Stomach (tissue), 9 donors: Measurements from ENCODE around the gene IFT74. TPM values are rescaled to one million over a fixed set of nuclear protein-coding genes. Genes with fewer than 3 reads are reported as not detected.

Experiments used
- DNase-seq, 2 donors: peaks; one replicate each; pipeline versions ENCODE4 v3.0.0 to v3.0.0-alpha.2; 2013 to 2019
- H3K27ac ChIP-seq, 5 donors: fragments of 200-600 bp in 4 of 5; sonication (generic) in 4 of 5; one replicate each; pipeline ENCODE4 v1.5.1; 2013 to 2019; ENCODE audit warnings: mild to moderate bottlenecking in 1 of 5, moderate library complexity in 1 of 5
- H3K27me3 ChIP-seq, 3 donors: fragments of 200-600 bp; sonication (generic); one replicate each; pipeline ENCODE4 v1.5.1; 2017 to 2019; ENCODE audit warnings: mixed run types in 1 of 3
- H3K36me3 ChIP-seq, 4 donors: fragments of 200-600 bp; sonication (generic); 1 replicate in 3 of 4; 2 replicates in 1 of 4; pipeline ENCODE4 v1.5.1; 2016 to 2019
- H3K4me1 ChIP-seq, 4 donors: fragments of 200-600 bp; sonication (generic); one replicate each; pipeline ENCODE4 v1.5.1; 2016 to 2019
- H3K4me3 ChIP-seq, 4 donors: fragments of 200-600 bp; sonication (generic) in 3 of 4; one replicate each; pipeline ENCODE4 v1.5.1; 2016 to 2019; ENCODE audit warnings: mild to moderate bottlenecking in 1 of 4
- H3K9me3 ChIP-seq, 4 donors: fragments of 200-600 bp; sonication (generic); one replicate each; pipeline ENCODE4 v1.5.1; 2016 to 2019
- CTCF ChIP-seq, 7 experiments: fragments of 450-650 bp in 4 of 7; fragments of 200-600 bp in 3 of 7; sonication (generic) in 3 of 7; IDR thresholded peaks; one replicate each; pipeline ENCODE4 v1.5.1; 2016 to 2019; ENCODE audit warnings: antibody characterized with exemption in 7 of 7, control low read depth in 2 of 7, mild to moderate bottlenecking in 1 of 7
- EP300 ChIP-seq: sonication (generic); formaldehyde crosslinking; IDR thresholded peaks from one replicate; pipeline ENCODE4 v1.6.1; 2017; ENCODE audit warnings: antibody characterized with exemption
- POLR2A ChIP-seq, 4 donors: fragments of 450-650 bp; IDR thresholded peaks; one replicate each; pipeline ENCODE4 v1.6.1; 2016; ENCODE audit warnings: antibody characterized with exemption in 4 of 4, control low read depth in 2 of 4, mild to moderate bottlenecking in 1 of 4, moderate library complexity in 1 of 4
- POLR2AphosphoS5 ChIP-seq, 3 donors: sonication (generic); formaldehyde crosslinking; IDR thresholded peaks; one replicate each; pipeline ENCODE4 v1.6.1; 2016; ENCODE audit warnings: antibody characterized with exemption in 3 of 3
- WGBS, 5 donors: extraction: QIAGEN DNeasy Blood & Tissue Kit in 3 of 5; methylation state at CpG; one replicate each; pipeline versions ENCODE4 v1.1.5 to v1.1.7; 2013 to 2018; 5-methylcytosine and 5-hydroxymethylcytosine counted together
- intact Hi-C: fragments of 100-400 bp; cut with DNase I; formaldehyde crosslinking; loops from one replicate; pipeline ENCODE4 v1.15.1; 2023; ENCODE audit warnings: low total_unique reads
- polyA plus RNA-seq, 3 donors: library from polyadenylated mRNA; stranded (reverse); fragments of 200-250 nt; gene quantifications; one replicate each; pipeline ENCODE4 v1.2.3, GENCODE V29; 2013
- total RNA-seq, 5 donors: library from RNA; depleted of rRNA; stranded (reverse); fragments of >200 nt; gene quantifications; one replicate each; pipeline versions ENCODE4 v1.1.0 to v1.2.3, GENCODE V29; 2014 to 2016
- donor health status: healthy with polysubstance abuse.
- donor health status: Bipolar disorder and iron deficiency.
- donor health status: healthy.

The IFT74 gene
- total and polyA plus RNA-seq, 8 donors: 2.0 to 68.3 (median 8.9) TPM

- Histone ChIP-seq H3K36me3 (peaks cover 0 to 24% (median 18%) of the 10 kb centered on the region in 4 donors), H3K27me3 (no peaks in the 10 kb centered on the region), H3K9me3 (no peaks in the 10 kb centered on the region), H3K4me3 (no peak overlapping the region), H3K27ac (no peak overlapping the region), H3K4me1 (peaks cover 0 to 17% (median 8%) of the 10 kb centered on the region in 4 donors)
- DNase-seq: no peak
- TF ChIP-seq CTCF (IDR thresholded peaks at IDR 0.05) (no peak), POLR2AphosphoS5 (IDR thresholded peaks at IDR 0.05) (peak in 1 of 3 donors; percentile 11)
- intact Hi-C loops: no loop called here
Measured at GRCh38 chr9:27054841-27055240, 98.6 kb downstream of the IFT74 start.

GRCh38 chr9:27059412-27059811 lies 103.2 kb downstream of the IFT74 start:
- Histone ChIP-seq H3K36me3 (peaks cover 0 to 24% (median 19%) of the 10 kb centered on the region in 4 donors), H3K27me3 (no peaks in the 10 kb centered on the region), H3K27ac (no peak overlapping the region), H3K9me3 (no peaks in the 10 kb centered on the region), H3K4me3 (no peak overlapping the region), H3K4me1 (peaks cover 0 to 4% (median 2%) of the 10 kb centered on the region in 4 donors)
- WGBS, 5 donors: 75 to 96% (median 79%) methylated on average over 1 of the region's 1 CpG
- DNase-seq: peak in 1 of 2 donors; percentile 28
- intact Hi-C loops: no loop called here
- no peak for TF ChIP-seq EP300
- TF ChIP-seq CTCF (IDR thresholded peaks at IDR 0.05): no peak
- no peak for TF ChIP-seq POLR2A (IDR thresholded peaks at IDR 0.05)
- no peak for TF ChIP-seq POLR2AphosphoS5 (IDR thresholded peaks at IDR 0.05)

GRCh38 chr9:27059907-27060306 lies 103.7 kb downstream of the IFT74 start:
- intact Hi-C loops: no loop called here
- Histone ChIP-seq H3K27ac (no peak overlapping the region), H3K9me3 (no peaks in the 10 kb centered on the region), H3K36me3 (peaks cover 0 to 24% (median 19%) of the 10 kb centered on the region in 4 donors), H3K27me3 (no peaks in the 10 kb centered on the region), H3K4me1 (no peaks in the 10 kb centered on the region), H3K4me3 (no peak overlapping the region)
- peak in 1 of 2 donors; percentile 51 for DNase-seq
- TF ChIP-seq CTCF (IDR thresholded peaks at IDR 0.05) (no peak), POLR2A (IDR thresholded peaks at IDR 0.05) (no peak), EP300 (no peak), POLR2AphosphoS5 (IDR thresholded peaks at IDR 0.05) (no peak)

- H3K27me3 ChIP-seq: no peaks in the 10 kb centered on the region
- WGBS, 5 donors: 22 to 36% (median 28%) methylated on average over 1 of the region's 1 CpG
- H3K9me3 ChIP-seq: no peaks in the 10 kb centered on the region
- intact Hi-C loops: no loop called here
- H3K27ac ChIP-seq: no peak overlapping the region
- no peak for DNase-seq
- TF ChIP-seq CTCF (IDR thresholded peaks at IDR 0.05): no peak
- no peak for TF ChIP-seq POLR2AphosphoS5 (IDR thresholded peaks at IDR 0.05)
- no peak for TF ChIP-seq EP300
- no peak for TF ChIP-seq POLR2A (IDR thresholded peaks at IDR 0.05)
- H3K36me3 ChIP-seq: peaks cover 0 to 12% (median 5%) of the 10 kb centered on the region in 4 donors
- no peak overlapping the region for H3K4me3 ChIP-seq
- H3K4me1 ChIP-seq: peaks cover 0 to 6% (median 2%) of the 10 kb centered on the region in 4 donors
Measured at GRCh38 chr9:27065288-27065687, 109.1 kb downstream of the IFT74 start.
